Measurements from ENCODE around the gene TRPC4. TPM values are rescaled to one million over a fixed set of nuclear protein-coding genes. Genes with fewer than 3 reads are reported as not detected.

TRPC4 gene
- total RNA-seq, 1 experiment from 2014 or later = 8.0 TPM

DNA sequence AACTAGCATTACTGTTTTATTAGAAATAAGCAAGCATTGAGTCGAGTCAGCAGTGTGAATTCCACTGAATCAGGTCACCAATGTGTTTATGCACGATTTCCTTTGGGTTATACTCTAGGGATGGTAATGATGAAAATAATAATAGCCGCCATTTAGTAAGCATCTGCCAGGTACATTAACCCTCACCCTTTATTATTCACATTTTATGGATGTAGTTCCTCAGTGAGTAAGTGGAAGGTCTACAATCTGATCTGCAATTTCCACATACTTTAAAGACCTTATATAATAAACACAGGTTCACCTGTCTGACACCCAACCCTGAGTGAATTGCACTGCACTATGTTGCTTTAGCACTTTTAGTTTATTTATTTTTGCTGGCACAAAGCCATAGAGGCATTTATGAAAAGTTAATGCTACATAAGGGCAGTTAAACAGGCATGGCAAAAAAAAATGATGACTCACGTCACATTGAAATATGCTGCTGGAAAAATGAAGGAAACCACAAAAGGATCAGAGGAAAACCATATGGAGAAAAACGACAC, 122.4 kb downstream of the TRPC4 start:
- no peak overlapping the region for H3K27ac Mint-ChIP-seq
- POLR2A ChIA-PET = no interaction called here
- CTCF ChIA-PET = no interaction called here
- H3K9me3 Mint-ChIP-seq = no peaks in the 10 kb centered on the region
- H3K4me1 Mint-ChIP-seq = no peaks in the 10 kb centered on the region
- no peaks in the 10 kb centered on the region for H3K36me3 Mint-ChIP-seq
- H3K4me3 Mint-ChIP-seq = no peak overlapping the region
- TF ChIP-seq STAT6 (CRISPR knock-in tag; conservative IDR thresholded peaks at IDR 0.05; ENCODE audit: low read depth) (no peak), CREB1 (CRISPR knock-in tag; IDR thresholded peaks at IDR 0.05) (no peak), ATF6 (CRISPR knock-in tag; IDR thresholded peaks at IDR 0.05) (no peak), SMAD3 (CRISPR knock-in tag; IDR thresholded peaks at IDR 0.05; ENCODE audit: borderline replicate concordance) (no peak), ZNF423 (CRISPR knock-in tag; IDR thresholded peaks at IDR 0.05) (no peak), SP1 (CRISPR knock-in tag; conservative IDR thresholded peaks at IDR 0.05) (no peak), CBFB (CRISPR knock-in tag; IDR thresholded peaks at IDR 0.05; ENCODE audit: low read depth) (no peak), CREM (CRISPR knock-in tag; IDR thresholded peaks at IDR 0.05) (no peak), MXD4 (CRISPR knock-in tag; IDR thresholded peaks at IDR 0.05; ENCODE audit: borderline replicate concordance) (no peak), ZNF671 (CRISPR knock-in tag; IDR thresholded peaks at IDR 0.05) (no peak), IRF1 (CRISPR knock-in tag; IDR thresholded peaks at IDR 0.05) (no peak)
- TF ChIP-seq, protein P1, sequence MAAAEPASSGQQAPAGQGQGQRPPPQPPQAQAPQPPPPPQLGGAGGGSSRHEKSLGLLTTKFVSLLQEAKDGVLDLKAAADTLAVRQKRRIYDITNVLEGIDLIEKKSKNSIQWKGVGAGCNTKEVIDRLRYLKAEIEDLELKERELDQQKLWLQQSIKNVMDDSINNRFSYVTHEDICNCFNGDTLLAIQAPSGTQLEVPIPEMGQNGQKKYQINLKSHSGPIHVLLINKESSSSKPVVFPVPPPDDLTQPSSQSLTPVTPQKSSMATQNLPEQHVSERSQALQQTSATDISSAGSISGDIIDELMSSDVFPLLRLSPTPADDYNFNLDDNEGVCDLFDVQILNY (CRISPR knock-in tag; IDR thresholded peaks at IDR 0.05) = no peak
- TF ChIP-seq, protein P2, sequence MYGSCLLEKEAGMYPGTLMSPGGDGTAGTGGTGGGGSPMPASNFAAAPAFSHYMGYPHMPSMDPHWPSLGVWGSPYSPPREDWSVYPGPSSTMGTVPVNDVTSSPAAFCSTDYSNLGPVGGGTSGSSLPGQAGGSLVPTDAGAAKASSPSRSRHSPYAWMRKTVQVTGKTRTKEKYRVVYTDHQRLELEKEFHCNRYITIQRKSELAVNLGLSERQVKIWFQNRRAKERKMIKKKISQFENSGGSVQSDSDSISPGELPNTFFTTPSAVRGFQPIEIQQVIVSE (CRISPR knock-in tag; IDR thresholded peaks at IDR 0.05; ENCODE audit: borderline replicate concordance) = no peak
- TF ChIP-seq, protein P3, sequence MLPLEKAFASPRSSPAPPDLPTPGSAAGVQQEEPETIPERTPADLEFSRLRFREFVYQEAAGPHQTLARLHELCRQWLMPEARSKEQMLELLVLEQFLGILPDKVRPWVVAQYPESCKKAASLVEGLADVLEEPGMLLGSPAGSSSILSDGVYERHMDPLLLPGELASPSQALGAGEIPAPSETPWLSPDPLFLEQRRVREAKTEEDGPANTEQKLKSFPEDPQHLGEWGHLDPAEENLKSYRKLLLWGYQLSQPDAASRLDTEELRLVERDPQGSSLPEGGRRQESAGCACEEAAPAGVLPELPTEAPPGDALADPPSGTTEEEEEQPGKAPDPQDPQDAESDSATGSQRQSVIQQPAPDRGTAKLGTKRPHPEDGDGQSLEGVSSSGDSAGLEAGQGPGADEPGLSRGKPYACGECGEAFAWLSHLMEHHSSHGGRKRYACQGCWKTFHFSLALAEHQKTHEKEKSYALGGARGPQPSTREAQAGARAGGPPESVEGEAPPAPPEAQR (CRISPR knock-in tag; IDR thresholded peaks at IDR 0.05) = no peak
- ATAC-seq (no peak), DNase-seq (ENCODE audit: low spot score) (no peak)
- no peaks in the 10 kb centered on the region for H3K27me3 Mint-ChIP-seq (ENCODE audit: low read depth)

GRCh38 chr13:37741536-37741935, 128.0 kb downstream of the TRPC4 start:
- ATAC-seq (no peak), DNase-seq (ENCODE audit: low spot score) (no peak)
- no peaks in the 10 kb centered on the region for H3K27me3 Mint-ChIP-seq (ENCODE audit: low read depth)
- H3K4me3 Mint-ChIP-seq = no peak overlapping the region
- peaks cover 12% of the 10 kb centered on the region for H3K4me1 Mint-ChIP-seq
- no peaks in the 10 kb centered on the region for H3K36me3 Mint-ChIP-seq
- no peaks in the 10 kb centered on the region for H3K9me3 Mint-ChIP-seq
- H3K27ac Mint-ChIP-seq = no peak overlapping the region
- ChIA-PET CTCF (no interaction called here), POLR2A (no interaction called here)
- TF ChIP-seq, protein P4, sequence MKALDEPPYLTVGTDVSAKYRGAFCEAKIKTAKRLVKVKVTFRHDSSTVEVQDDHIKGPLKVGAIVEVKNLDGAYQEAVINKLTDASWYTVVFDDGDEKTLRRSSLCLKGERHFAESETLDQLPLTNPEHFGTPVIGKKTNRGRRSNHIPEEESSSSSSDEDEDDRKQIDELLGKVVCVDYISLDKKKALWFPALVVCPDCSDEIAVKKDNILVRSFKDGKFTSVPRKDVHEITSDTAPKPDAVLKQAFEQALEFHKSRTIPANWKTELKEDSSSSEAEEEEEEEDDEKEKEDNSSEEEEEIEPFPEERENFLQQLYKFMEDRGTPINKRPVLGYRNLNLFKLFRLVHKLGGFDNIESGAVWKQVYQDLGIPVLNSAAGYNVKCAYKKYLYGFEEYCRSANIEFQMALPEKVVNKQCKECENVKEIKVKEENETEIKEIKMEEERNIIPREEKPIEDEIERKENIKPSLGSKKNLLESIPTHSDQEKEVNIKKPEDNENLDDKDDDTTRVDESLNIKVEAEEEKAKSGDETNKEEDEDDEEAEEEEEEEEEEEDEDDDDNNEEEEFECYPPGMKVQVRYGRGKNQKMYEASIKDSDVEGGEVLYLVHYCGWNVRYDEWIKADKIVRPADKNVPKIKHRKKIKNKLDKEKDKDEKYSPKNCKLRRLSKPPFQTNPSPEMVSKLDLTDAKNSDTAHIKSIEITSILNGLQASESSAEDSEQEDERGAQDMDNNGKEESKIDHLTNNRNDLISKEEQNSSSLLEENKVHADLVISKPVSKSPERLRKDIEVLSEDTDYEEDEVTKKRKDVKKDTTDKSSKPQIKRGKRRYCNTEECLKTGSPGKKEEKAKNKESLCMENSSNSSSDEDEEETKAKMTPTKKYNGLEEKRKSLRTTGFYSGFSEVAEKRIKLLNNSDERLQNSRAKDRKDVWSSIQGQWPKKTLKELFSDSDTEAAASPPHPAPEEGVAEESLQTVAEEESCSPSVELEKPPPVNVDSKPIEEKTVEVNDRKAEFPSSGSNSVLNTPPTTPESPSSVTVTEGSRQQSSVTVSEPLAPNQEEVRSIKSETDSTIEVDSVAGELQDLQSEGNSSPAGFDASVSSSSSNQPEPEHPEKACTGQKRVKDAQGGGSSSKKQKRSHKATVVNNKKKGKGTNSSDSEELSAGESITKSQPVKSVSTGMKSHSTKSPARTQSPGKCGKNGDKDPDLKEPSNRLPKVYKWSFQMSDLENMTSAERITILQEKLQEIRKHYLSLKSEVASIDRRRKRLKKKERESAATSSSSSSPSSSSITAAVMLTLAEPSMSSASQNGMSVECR (CRISPR knock-in tag; IDR thresholded peaks at IDR 0.05; ENCODE audit: borderline replicate concordance) = no peak
- TF ChIP-seq ETV6 (CRISPR knock-in tag; IDR thresholded peaks at IDR 0.05) = no peak
- TF ChIP-seq, protein P5, sequence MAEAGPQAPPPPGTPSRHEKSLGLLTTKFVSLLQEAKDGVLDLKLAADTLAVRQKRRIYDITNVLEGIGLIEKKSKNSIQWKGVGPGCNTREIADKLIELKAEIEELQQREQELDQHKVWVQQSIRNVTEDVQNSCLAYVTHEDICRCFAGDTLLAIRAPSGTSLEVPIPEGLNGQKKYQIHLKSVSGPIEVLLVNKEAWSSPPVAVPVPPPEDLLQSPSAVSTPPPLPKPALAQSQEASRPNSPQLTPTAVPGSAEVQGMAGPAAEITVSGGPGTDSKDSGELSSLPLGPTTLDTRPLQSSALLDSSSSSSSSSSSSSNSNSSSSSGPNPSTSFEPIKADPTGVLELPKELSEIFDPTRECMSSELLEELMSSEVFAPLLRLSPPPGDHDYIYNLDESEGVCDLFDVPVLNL (CRISPR knock-in tag; IDR thresholded peaks at IDR 0.05; ENCODE audit: borderline replicate concordance, low read depth) = no peak
- TF ChIP-seq, protein P6, sequence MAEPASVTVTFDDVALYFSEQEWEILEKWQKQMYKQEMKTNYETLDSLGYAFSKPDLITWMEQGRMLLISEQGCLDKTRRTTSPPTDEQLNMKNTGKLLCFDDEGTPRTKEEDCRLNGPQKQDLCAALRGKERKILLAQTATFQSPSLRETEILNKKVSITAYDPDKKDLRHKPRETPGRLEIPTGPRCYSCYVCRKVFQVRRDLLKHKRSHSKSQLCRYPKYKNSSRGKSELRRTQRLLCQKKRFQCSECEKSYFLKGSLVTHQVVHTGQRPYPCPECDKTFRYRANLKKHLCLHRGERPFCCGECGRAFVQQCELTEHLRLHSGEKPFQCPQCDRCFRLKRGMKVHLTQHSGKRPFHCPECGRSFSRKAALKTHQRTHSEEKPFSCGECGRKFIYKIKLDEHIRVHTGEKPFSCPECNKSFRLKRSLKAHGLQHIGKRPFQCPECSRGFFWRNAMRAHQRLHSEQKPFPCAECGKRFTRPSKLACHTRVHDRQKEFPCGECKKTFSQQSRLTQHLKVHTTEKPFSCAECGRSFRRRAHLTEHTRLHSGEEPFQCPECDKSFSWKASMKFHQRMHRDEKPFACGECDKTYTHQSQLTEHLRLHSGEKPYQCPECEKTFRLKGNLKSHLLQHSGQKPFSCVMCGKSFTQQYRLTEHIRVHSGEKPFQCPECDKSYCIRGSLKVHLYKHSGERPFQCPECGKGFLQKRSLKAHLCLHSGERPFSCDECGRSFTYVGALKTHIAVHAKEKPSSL (CRISPR knock-in tag; conservative IDR thresholded peaks at IDR 0.05) = no peak

Measured in WTC11 (cell line).